NCI-H345 (cell line): ENCODE measurements around the gene RASSF5.
A peak's percentile ranks its signal among the peaks of the same experiment; 100 is the strongest.
"Not testable (repeated sequence)": the region's sequence is repeated elsewhere in the genome, so short reads cannot be mapped to it uniquely, and the experiment has no call there.

Experiments
- DNase-seq: peaks from one replicate; lab custom pipeline; 2025; lab: John Stamatoyannopoulos, UW

The RASSF5 gene

GRCh38 chr1:206569556-206569955 lies 62.2 kb downstream of the RASSF5 start:
- DNase-seq, result no peak

DNA sequence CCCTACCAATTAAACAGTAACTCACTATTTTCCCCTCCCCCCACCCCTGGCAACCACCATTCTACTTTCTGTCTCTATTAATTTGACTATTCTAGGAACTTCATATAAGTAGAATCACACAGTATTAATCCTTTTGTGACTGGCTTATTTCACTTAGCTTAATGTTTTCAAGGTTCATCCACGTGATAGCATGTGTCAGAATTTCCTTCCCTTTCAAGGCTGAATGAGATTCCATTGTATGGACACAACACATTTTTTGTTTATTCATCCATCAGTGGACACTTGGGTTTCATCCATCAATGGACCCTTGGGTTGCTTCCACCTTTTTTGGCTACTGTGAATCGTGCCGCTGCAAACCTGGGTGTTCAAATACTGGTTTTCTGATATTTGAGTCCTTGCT lies 63.2 kb downstream of the RASSF5 start:
- DNase-seq, result no peak

- no peak for DNase-seq
These were observed 65.5 kb downstream of the RASSF5 start for GRCh38 chr1:206572835-206573234.

DNA sequence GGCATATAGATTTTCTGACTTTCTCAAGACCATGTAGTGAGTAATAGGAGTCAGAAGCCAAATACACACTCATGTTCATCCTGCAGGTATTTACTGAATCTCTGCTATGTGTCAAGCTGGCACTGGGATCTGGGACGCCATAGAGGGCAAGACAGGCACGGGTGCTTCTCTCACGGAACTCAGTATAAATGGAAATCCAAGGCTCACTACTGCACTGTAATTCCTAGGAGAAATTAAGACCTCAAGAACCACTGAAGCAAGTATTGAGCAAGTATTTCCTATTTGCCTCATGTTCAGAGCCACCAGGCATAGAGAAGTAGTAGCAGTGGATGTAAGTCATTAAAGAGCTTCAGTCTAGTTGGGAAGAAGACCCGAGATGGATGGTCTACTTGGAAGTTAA lies 66.0 kb downstream of the RASSF5 start:
- DNase-seq, result no peak

- DNase-seq, result no peak
These were observed 66.4 kb downstream of the RASSF5 start for GRCh38 chr1:206573762-206574161.

DNA sequence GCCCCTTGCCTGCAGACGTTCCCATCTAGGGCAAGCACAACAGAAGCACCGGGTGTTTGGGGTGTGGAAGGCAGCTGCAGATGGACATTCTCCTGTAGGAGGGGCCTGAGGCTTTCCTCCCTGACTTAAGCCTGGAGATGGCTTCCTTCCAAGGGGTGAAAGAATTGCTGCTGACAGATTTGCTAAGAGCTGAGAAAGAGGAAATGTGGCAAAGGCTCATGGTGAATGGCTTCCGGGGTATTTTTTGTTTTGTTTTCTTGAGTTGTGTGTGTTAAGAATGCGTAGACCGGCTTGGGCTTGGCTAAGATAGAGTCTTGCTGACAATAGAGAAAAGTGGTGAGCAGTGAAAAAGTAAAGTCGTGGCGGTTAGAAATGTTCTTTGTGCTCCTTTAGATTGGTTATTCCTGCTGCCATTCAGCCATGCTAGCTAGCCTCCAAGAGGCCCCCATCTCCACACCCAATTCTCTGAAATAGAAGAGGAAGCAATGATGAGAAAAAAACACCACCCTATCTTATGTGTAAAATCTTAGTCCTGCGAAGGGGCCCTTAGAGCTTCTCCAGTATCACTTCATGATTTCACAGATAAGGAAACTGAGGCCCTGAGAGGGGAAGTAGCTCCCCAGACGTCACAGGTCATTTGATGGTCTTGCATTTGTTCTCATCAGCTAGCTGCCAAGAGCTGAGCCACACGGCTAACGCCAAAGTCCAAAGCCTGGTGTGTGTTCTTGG lies 68.0 kb downstream of the RASSF5 start:
- no peak for DNase-seq

GRCh38 chr1:206575894-206576737 lies 68.8 kb downstream of the RASSF5 start:
- DNase-seq, result peak; percentile 63

GRCh38 chr1:206577626-206578025 lies 70.3 kb downstream of the RASSF5 start:
- no peak for DNase-seq

GRCh38 chr1:206578068-206578977 lies 71.0 kb downstream of the RASSF5 start:
- DNase-seq, result no peak

DNA sequence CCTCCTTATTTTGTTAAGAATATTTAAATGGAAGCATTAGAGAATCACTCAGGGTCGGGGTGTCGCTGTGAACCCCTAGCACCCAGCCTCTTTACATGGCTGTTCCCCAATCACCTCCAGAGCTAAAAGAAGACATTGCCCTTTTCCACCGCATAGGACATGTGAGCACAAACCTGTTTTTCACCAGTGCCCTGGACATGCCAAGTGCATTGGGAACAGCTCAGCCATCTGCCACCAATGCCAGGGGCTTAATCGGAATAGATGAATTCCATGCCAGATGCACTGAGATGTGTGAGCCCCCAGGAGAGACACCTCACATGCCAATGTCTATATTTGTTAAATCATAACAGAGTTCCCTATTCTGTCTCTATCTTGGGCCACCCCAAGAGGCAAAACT lies 71.6 kb downstream of the RASSF5 start:
- no peak for DNase-seq

DNA sequence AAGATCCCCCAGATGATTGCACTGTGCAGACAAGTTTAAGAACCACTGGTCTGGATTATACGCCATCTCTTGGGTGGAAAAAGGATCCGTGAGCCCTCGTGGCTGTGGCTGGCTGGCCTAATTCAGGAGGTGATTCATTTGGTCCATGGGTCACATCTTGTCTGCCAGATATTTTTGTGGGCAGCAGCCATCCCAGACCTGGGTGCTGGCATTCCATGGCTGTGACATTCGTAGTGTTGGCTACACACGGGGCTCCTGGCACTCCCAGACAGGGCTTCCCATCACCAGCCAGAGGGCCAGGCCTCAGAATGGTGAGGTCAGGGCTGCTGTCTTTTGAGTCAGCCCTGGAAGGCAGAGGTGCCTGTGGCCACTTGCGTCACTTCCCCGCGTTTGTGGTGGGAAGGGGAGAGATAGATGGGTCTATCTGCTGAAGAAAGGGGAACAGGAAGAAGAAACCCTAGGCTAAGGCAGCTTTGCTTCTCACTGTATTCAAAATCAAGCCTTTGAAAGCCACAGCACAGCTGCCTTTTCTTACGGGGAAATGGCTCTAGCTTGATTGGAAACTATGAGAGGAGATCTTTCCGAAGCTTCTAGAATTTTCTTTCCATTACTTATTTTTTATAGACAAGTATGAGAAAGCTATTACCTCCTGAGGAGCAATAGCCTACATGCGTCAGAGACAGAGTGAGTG lies 72.6 kb downstream of the RASSF5 start:
- no peak for DNase-seq

DNA sequence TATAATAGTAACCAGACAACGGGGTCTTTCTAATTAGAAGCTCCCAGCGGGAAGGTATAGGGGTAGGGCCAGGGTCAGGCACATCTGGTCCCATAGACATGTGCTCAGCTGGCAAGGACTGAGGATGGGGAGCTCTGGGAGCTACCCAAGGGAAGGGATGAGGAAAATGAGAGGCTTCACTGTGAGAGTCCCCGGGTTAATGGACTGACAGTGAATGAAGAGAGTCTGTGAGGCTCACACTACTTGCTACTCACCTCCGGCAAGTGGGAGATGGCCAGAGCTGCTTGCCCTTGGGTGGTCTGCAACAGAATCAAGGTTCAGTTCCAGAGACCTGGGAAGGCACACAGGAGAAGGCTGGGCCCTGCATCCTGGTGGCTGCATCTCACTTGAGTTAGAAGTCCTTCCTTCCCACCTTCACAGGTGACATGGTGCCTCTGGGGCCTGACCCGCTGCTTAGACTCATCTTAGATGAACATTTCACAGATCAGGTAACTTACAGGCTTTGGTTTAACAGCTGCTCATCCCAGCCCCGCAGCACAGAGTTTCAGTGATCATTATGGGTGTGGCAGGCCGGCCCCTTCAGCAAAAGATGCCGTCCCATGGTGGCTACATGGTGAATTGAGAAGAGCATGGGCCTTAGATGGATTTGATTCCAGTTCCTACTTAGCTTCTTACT lies 73.2 kb downstream of the RASSF5 start:
- no peak for DNase-seq

DNA sequence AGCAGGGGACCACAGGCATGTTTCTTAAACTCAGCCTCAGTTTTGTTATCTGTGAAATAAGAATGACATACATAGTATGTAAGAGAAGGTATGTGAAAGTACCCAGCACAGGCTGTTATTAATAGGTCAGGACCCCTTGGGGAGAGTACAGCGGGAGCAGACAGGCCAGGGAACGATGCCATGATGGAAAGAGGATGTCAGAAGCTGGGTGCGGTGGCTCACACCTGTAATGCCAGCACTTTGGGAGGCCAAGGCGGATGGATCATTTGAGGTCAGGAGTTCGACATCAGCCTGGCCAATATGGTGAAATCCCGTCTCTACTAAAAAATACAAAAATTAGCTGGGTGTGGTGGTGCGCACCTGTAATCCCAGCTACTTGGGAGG lies 73.8 kb downstream of the RASSF5 start:
- not testable (repeated sequence) for DNase-seq

DNA sequence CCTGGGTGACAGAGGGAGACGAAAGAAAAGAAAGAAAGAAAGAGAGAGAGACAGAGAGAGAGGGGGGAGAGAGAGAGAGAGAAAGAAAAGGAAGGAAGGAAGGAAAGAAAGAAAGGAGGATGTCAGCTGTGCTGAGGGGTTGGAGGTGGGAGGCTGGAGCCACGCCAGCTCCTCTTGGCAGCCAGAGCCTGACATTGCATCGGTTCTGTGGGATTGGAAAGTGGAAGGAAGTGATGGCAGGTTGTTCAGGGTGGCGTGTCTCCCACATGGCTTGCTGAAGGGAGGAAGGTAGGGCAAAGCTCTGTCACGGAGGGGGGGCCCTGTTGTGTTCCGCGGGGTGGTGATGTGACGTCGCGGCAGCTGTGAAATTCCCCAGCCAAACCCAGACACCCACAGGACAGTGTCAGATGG lies 74.2 kb downstream of the RASSF5 start:
- no peak for DNase-seq

GRCh38 chr1:206582537-206582936 lies 75.2 kb downstream of the RASSF5 start:
- DNase-seq, result no peak

DNA sequence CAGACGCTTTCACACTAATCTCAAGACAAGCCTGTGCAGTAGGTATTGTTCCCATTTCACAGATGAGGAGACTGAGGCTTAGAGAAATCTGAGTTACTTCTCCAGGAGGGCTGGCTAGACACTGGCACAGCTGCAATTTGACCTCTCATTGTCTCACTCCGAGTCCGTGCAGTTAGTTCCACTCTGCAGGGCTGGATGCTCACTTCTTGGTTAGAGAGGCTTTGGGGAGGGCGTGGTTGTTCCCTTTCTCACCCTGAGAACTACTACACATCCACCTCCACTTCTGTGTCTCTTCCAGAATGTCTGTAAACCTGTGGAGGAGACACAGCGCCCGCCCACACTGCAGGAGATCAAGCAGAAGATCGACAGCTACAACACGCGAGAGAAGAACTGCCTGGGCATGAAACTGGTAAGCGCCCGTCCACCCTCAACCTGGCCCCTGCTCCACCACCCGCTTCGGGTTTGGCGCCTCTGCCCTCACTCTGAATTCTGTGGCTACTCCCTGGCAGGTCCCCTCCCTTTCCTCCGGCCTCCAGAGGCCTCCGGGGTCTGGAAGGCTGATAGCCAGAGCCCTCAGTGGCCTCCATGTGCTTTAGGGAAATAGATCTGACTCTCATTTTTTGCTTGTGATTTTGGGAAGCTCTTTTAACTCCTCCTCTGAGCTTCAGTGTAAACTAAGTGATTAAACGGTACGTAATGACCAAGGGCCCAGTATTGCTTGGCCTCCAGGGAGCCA lies 75.8 kb downstream of the RASSF5 start:
- no peak for DNase-seq

GRCh38 chr1:206583707-206584648 lies 76.6 kb downstream of the RASSF5 start:
- DNase-seq, result peak; percentile 62

- no peak for DNase-seq
These were observed 77.4 kb downstream of the RASSF5 start for GRCh38 chr1:206584683-206585082.
